Measurements from ENCODE around the gene GCNA.

The GCNA gene, protein sequence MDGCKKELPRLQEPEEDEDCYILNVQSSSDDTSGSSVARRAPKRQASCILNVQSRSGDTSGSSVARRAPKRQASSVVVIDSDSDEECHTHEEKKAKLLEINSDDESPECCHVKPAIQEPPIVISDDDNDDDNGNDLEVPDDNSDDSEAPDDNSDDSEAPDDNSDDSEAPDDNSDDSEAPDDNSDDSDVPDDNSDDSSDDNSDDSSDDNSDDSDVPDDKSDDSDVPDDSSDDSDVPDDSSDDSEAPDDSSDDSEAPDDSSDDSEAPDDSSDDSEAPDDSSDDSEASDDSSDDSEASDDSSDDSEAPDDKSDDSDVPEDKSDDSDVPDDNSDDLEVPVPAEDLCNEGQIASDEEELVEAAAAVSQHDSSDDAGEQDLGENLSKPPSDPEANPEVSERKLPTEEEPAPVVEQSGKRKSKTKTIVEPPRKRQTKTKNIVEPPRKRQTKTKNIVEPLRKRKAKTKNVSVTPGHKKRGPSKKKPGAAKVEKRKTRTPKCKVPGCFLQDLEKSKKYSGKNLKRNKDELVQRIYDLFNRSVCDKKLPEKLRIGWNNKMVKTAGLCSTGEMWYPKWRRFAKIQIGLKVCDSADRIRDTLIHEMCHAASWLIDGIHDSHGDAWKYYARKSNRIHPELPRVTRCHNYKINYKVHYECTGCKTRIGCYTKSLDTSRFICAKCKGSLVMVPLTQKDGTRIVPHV

DNA sequence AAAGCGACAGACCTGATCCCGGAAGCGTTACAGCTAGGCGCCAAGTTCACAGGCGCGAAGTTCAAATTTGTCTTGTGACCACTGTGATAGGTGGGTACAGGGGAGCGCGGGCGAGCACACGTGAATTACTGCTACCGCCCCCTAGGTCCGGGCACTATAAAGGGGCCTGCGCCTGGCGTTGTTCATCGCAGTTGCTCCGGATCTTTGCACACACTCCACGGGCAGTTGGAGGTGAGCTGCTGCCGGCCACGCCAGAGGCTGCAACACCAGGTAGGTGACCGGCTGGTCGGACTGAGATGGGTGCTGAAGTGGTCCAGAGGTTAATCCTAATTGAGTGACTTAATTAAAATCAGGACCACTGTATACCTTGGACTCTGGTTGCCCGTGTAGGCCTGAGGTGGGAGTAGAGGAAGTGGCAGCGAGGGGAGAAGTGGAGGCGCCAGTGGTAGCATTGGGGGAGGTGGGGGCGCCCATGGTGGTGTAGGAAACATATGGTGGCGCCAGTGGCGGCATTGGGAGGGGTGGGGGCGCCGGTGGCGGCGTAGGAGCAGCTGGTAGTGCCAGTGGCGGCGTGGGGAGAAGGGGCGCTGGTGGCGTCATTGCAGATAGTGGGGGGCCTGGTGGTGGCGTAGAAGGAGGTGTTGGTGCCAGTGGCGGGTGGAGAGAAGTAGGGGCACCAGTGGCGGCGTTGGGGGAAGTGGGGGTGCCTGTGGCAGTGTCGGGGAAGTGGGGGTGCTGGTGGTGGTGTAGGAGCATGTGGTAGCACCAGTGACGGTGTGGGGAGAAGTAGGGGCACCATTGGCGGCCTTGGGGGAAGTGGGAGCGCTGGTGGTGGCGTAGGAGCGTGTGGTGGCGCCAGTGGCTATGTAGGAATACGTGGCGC is at the start of gene GCNA:
Gene GCNA, plus strand, starts transcription at position 185 of the 883 bp plus-strand sequence. CDS start 2,385 bp downstream, outside the sequence.
- DNase-seq, result no peak

DNA sequence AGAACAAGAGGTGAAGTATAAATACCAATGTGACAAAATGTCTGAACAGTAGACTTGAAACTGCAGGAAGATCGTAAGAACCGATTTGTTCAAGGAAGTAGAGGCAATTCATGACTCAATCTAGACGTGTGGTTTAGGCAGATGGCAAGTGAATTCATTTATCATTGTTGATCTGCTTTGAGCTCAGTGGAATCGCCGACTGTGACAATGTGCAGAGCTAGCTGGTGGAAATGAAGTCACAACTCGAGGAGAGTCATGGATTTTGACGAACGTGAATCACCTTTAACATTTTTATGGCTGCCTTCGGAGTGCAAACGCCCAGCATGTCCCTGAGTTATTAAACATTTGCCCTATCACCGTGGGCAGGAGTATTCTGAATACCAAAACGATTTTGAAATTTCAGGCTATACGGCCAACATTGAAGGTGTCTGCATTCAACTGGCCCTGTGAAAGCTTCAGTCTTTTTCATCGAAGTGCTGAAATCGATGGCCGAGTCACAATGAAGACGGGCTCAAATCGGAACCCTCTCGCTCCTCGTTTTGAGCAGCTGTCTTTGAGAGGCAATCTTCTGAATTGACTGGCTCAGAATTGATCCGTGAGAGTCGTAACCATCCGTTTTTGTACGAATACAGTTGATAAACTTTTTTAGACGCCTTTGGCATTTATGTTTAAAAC is 46.0 kb upstream of the GCNA start:
- DNase-seq, result peak; percentile 60

DNA sequence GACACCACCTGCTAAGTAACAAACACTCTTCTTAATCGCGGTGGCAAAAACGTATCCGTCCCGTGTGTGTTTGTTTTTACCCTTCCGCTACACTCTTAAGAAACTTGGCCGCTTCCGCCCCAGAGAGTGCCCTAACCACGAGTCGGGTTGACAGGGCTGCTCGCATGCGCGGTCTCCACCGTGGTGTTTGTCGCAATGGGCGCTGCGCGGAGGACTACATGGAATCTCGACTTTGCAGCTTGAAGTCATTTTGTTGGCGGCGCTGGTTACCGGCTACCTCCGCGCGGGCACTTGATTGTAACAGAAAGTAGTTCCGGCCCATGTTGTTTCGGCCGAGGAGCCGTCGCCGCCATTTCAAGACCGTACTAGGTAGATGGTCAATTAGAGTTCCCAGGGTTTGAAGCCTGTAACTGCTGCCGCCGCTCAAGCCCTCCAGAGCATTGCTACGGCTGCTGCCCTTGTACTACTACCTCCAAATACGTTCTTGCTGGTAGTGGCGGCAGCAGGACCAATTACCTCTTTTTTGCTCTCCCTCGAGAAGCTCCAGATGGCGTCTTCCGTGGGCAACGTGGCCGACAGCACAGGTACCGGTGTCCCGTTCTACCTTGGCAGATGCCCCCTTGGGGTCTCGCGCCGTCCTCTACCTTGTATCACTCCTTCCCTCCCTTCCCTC is 45.3 kb upstream of the GCNA start, which contains the start of gene OGT:
Gene OGT, plus strand, starts transcription at position 352 of the 673 bp plus-strand sequence. Its CDS starts 196 bp downstream, at position 548.
- peak; percentile 93 for DNase-seq

DNA sequence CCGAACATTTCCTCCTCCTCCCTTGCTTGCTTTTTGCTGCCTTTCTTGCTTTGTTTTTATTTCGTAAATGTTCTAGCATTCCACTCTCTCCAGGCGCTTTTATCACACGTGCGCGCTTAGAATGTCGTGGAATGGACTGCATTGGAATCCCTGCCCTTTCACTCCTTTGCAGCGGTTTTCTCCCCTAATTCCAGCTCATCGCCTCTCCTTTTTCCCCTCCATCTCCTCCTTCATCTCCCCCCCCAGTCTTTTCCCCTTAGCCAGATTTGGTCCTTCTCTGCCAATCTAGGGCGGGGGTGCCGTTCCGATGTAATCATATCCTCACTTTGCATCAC is 44.8 kb upstream of the GCNA start:
- DNase-seq, result no peak

DNA sequence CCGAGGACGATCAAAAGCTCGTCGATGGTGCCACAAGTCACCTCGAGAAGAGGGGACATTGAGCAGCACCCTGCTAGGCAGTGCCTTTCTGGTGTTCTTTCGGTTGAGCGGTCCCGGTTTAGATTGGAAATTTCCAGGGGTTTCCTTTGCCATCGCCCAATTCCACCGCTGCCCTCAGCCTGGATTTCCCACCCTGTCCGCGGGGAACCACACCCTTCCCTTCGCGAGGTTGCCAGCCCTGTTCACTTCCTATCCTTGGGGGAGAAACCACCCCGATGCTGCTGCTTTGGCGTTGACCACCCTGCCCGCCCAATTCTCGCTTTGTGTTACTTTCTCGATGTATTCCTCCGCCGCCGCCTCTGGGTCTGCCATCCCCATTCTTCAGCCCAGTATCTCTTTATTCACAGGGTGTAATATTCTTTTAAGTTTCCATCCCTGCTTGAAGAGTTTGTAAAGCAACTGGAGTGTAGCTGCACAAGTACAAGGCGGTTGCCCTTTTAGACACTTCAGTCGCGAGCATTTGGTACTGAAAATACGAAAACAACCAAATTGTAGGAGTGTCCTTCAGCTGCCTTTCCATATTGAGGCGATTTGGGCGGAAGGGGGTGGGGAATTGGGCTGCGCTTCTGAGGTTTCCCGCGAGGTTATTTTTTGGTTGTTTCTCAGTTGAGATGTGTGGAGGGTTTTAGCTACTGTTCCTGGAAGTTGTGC is 44.2 kb upstream of the GCNA start:
- peak; percentile 65 for DNase-seq

DNA sequence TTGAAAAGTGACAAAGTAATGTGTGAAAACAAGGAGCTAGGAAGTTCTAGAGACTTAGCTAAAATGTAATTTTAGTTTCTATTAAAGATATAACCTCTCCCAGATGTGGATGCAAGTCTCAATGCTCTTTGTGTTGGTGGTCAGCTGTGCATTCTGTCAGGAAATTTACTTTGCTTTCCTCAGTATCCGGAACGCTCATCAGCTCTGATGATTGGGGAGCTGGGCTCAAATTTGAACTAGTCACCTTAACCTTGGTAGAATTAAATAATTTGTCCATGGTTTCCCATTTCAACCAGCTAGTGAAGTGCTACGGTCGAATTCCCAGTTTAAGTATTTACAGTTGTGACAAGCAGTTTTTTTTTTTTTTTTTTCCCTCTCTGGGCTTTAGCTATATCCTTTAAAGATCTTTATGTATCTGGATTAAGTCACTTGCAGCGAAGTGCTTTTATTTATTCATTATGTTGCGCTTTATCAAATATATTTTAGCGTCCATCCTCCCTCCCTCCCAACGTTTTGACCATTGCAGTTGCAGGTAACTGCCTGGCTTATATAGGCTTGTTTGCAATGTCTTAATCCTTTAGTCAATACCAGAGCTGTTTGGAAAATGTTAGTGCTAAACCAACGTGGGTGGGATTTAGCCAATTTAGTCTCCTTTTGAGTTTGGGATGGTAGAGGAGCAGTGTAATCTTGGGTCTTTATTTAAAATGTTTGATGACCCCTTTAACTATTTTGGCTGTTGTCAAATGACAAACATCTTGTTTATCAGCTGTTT is 43.3 kb upstream of the GCNA start:
- DNase-seq, result no peak

DNA sequence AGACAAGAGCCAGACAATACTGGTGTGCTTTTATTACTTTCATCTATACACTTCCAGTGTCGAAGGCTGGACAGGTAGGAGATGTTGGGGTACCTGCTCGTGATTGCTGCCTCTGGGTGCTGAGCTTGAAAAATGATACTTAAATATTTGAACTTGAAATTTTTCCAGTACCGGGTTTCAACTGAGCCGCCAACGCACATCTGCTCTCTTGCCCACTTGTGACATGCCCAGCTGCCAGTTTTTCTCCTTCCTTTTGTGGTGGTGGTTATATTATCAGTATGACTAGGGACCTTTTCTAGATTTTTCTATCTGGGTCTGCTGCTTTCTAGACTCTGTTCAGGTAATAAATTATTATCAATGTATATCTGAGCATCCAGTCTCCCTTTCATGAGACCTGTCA is 42.0 kb upstream of the GCNA start:
- peak; percentile 50 for DNase-seq

DNA sequence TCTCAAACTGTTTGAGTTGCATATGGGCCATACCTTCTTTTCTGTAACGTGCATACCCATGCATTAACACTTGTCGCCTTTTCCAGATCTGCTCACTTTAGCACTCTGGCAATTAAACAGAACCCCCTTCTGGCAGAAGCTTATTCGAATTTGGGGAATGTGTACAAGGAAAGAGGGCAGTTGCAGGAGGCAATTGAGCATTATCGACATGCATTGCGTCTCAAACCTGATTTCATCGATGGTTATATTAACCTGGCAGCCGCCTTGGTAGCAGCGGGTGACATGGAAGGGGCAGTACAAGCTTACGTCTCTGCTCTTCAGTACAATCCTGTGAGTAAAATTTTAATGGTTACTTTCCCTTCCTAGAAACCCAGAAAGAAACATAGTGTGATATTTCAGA is 40.5 kb upstream of the GCNA start:
- DNase-seq, result no peak

DNA sequence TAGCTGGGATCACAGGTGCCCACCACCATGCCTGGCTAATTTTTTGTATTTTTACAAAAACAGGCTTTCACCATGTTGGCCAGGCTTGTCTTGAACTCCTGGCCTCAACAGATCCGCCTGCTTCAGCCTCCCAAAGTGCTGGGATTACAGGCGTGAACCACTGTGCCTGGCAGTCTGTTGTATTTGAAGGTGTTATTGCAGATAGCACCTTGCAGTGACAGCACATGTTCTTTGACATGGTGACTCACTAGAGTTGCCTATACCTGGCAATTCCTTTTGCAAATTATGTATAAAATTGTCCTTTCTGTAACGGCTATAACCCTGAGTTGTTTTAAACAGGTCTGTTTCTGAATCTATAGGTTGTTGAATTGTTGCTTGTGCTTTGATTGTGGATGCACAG is 37.4 kb upstream of the GCNA start:
- DNase-seq, result no peak

DNA sequence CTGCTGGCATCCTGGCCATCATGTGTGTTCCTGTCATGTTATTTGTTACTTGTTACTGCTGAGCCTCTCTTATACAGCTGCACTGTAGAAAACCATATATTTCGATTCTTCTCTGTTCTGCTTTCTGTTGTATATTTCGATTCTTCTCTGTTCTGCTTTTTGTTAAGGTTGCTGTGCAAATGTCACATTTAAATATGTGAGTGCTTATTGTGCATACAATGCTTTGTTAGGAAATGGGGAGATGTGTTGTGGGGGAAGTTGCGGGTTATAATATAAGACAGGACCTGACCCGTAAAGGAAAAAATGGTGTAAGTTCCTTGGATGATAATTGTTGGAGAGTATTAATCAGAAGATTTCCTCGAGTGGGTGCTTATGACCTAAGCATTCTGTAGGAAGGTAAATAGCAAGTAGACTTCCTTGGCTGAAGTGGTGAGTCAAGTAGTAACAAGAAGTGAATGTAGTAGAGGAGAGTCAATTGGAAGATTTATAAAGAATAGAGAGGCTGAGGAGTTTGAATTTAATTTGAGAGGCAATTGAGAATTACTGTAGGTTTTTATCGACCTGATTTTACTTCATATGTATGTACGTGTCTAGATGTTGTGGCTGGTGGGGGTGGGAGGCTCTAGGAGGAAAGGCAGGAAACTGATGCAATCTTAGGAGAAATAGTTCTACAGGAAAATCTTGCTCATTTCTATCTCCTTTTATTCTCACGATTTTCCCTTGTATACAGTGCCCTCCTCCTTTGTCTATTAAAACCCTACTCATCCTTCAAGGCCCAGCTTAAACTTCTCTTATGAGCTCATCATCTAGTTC is 36.8 kb upstream of the GCNA start:
- DNase-seq, result no peak

DNA sequence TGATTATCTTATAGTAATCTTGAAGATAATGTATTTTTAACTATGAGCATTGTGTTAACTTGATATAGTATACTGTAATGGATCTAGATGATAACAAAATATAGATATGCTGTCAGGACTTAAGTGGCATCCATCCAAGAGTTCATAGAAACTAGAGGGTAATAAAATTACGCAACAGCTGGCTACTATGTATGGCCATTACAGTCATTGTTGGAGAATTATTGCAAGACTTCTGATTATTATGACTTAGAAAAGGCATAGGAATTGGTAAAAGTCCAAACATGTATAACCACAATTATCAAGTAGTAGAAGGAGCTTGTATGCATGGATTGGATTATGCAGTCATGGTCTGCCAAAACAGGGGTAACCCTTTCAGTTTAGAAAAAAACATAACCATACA is 35.8 kb upstream of the GCNA start:
- no peak for DNase-seq

DNA sequence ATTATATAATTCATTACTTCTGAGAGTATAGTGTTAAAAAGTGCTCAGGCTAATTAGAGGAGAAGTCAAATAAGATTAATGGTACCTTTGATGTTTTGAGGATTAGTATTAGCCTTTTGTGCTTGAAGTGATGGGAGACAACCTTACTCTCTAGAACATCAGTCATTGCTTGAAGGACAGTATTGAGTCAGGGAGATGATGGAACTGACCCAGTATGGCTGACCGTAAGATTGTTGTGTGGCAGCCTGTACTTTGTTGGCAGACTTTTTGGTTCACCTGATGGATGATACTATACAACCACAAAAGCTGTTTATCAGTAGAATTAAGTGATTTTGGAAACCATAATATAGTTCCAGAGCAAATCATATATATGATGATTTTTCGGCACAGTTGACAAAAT is 35.4 kb upstream of the GCNA start:
- DNase-seq, result no peak

DNA sequence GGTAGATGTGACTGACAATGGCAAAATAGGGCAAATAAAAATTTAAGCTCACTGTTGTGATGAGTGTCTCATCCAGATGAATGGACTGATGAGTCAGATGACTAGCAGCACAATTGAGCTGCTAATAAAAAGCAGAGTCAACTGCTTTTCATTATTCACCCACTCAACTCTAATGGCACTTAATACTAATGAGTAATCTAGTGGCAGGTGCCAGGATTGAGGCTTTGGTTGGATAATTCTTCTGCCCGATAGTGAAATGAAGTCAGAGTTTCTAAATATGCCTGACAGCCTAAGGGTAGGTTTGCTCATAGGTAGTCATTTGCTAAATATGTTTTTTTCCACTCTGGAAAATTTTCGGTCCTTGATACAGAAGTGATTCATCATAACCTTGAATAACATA is 34.9 kb upstream of the GCNA start:
- no peak for DNase-seq

DNA sequence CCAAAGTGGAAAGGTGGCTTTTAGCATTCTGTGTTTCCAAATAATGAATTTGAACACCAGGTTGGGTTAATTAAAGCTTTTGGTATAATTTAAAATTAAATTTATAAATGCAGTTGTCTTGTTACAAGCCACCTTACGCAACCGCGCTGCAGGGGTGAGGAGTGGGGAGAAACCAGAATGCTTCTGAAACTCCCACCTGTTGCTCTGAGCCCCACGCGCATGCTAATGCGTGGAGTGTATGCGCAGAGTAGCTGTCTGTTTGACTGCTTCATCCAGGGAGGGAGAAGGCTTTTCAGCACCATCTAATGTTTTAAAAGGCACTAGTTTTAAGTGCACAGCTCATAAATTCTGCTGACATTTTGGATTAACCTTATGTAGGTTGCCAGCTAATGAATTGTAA is 32.9 kb upstream of the GCNA start:
- no peak for DNase-seq

DNA sequence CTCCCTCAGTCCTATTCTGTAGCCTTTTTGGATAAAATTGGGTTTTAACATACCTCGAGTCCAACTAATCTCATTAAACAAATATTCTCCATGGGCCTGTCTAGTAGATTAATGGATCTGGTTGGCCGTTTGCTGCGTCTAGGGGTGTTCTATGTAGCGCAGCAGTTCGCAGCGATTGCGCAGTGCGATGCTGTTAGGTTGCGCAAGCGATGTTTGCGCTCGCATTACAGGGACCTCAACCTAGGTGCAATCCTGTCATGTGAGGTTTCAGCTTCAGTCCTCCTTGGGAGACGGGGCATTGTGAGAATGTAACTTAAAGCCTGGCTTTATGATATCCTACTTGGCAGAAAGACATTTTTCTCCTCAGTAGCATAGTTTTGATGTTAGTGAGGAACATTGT is 31.4 kb upstream of the GCNA start:
- no peak for DNase-seq

DNA sequence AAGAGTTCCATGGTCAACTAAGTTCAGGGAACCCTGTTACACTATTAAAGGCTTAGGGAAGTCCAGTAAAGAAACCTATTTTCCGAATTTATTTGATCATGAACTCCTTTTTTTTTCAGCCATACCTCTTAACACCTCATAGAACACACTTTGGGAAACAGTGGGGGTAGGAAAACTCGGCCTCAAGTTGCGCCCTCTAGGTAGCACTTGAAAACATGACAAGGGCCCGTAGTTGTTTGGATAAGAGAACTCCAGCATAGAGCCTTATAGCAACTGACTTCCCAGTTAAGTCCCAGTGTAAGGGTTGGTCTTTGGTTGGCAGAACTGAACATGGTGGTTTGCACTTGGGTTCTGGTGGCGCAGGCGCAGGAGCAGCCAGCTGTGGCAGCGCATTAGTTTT is 30.9 kb upstream of the GCNA start:
- no peak for DNase-seq

DNA sequence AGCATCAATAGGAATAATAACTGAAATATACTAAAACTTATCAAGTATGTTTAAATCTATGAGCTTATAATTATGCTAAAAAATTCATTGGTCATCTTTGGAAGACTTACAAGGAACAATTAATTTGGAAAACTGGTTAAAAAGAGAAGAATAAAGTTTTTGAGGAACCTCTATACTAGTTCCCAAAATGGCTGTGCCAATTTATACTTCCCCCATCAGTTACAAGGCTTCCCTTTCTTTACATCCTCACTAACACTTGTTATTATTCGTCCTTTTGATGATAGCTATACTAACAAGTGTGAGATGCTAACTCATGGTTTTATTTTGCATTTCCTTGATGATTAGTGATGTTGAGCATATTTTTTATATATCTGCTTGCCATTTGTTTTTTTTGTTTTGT is 28.3 kb upstream of the GCNA start:
- DNase-seq, result no peak

DNA sequence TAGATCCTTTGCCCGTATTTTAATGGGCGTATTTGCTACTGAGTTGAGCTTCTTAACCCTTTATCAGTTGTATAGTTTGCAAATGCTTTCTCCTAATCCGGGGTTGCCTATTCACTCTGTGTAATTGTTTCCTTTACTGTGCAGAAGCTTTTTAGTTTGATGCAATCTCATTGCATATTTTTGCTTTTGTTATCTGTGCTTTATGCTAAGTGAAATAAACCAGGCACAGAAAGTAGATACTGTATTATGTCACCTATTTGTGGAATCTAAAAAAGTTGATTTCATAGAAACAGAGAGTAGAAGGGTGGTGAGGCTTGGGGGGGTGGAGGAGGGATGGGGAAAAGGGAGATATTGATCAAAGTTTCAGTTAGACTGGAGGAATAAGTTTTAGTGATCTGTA is 27.7 kb upstream of the GCNA start:
- no peak for DNase-seq

DNA sequence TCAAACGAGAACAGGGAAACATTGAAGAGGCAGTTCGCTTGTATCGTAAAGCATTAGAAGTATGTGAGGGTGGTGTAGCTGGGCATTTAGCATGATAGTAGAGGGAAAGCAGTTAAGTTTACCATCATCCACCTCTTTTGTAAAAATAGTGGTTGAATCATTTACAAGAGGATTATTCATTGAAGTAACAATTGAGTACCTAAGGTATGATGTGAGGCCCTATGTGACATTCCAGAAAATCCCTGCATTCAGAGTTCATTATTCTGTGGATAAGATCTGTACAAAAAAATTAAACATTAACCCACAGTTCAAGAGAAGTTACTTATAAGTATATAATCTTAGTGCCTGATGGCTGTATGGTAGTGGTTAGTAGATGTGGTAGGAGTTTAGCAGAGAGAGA is 22.2 kb upstream of the GCNA start:
- DNase-seq, result no peak

DNA sequence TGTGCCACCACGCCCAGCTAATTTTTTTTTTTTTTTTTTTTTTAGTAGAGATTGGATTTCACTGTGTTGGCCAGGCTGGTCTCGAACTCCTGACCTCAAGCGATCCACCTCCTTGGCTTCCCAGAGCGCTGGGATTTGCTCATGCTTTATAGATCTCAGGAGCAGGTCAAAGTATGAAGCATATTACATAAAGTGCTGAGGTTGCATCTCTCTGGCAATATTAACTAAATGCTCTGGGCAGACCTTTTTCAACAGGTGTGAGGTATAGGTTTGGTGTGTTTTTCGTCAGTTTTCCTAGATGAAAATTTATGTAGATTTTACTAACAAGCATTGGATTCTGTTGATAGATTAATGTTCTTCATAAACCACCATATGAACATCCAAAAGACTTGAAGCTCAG is 19.3 kb upstream of the GCNA start:
- DNase-seq, result no peak
